Measurements from ENCODE around the gene RBM22. TPM values are rescaled to one million over a fixed set of nuclear protein-coding genes. Genes with fewer than 3 reads are reported as not detected.

Gene RBM22
- total and polyA plus RNA-seq, 10 of the 15 experiments (the other 5 are each of a cell fraction or from before 2014, with no cell fraction given): 26.3 to 66.4 (median 43.0) TPM

GRCh38 chr5:150641006-150641570 lies 59.8 kb downstream of the RBM22 start:
- ChIA-PET RAD21 (ENCODE audit: unreplicated experiment) (no interaction called here), CTCF (no interaction called here), SMC1A (ENCODE audit: uncharacterized antibody, unreplicated experiment) (no interaction called here), POLR2A (interaction anchor here (1.1 kb wide), 1 partner anchor 15 kb away, joined by 3 read pairs; no protein-coding TSS in a partner anchor)
- no peak for DNase-seq (ENCODE audit: low read depth, low spot score)
- in situ Hi-C loops (cut with MboI) (no loop called here), intact Hi-C loops (cut with micrococcal nuclease; ENCODE audit: unreplicated experiment) (no loop called here)
- Histone ChIP-seq H3K4me1 (ENCODE audit: control insufficient read depth, insufficient read depth, low read length) (no peaks in the 10 kb centered on the region), H3K36me3 (ENCODE audit: control insufficient read depth in 2 of 2, insufficient read depth in 2 of 2, low read length in 1 of 2) (no peaks in the 10 kb centered on the region; a peak in 1 of 4 replicates), H3K27ac (ENCODE audit: control insufficient read depth, insufficient read depth) (no peak overlapping the region), H3K4me3 (no peak overlapping the region), H2AFZ (ENCODE audit: control insufficient read depth, low read depth, low read length) (no peak overlapping the region), H3K27me3 (replicated peaks in 1 of 2; ENCODE audit: control insufficient read depth in 2 of 2, insufficient read depth in 2 of 2, low read length in 1 of 2) (no peaks in the 10 kb centered on the region), H3K9ac (ENCODE audit: control insufficient read depth, insufficient read depth, low read length) (no peak overlapping the region), H3K9me3 (replicated peaks; ENCODE audit: control insufficient read depth, insufficient read depth, low read length) (no peaks in the 10 kb centered on the region), H3K4me2 (ENCODE audit: control insufficient read depth, insufficient read depth) (no peak overlapping the region), H4K20me1 (ENCODE audit: control insufficient read depth, insufficient read depth) (no peaks in the 10 kb centered on the region), H3K79me2 (ENCODE audit: control insufficient read depth, insufficient read depth, low read length) (no peaks in the 10 kb centered on the region)
- no peak for TF ChIP-seq SREBF2 (IDR thresholded peaks at IDR 0.05; ENCODE audit: low read length)
- TF ChIP-seq IKZF2 (IDR thresholded peaks at IDR 0.05): no peak
- no TSS peak for BruUV-seq (replicated peaks)
- no peak for ATAC-seq
- 65% methylated on average over 6 of the region's 9 CpGs for WGBS (ENCODE audit: insufficient coverage, insufficient replicate concordance, low lambda C conversion rate, missing lambda C conversion rate)
- FAIRE-seq: no peak

Other genes with a start within 250 kb of the RBM22 start
- 15.4 and 16.7 TPM in 2 replicates for gene NDST1, start 192.9 kb downstream of the RBM22 start, total RNA-seq (2014; rRNA removed)
- gene NDST1, start 192.9 kb downstream of the RBM22 start, total RNA-seq (2014; rRNA removed; fragmentation: Illumina TruSeq; extraction: Trizol): 8.4 and 10.1 TPM in 2 replicates
- gene NDST1, start 192.9 kb downstream of the RBM22 start, total RNA-seq (2021): 47.9 and 53.5 TPM in 2 replicates
- gene NDST1, start 192.9 kb downstream of the RBM22 start, polyA plus RNA-seq (2011; rRNA removed): 8.1 and 15.0 TPM in 2 replicates
- 12.3 and 17.3 TPM in 2 replicates for gene NDST1, start 192.9 kb downstream of the RBM22 start, polyA plus RNA-seq (2014; fragmentation: Illumina TruSeq; extraction: Trizol)
- gene NDST1, start 192.9 kb downstream of the RBM22 start, polyA plus RNA-seq (2014; fragmentation: Nextera tagmentation; extraction: Ambion mirVana): under 1 TPM; 0.20 to 0.31 TPM
- gene NDST1, start 192.9 kb downstream of the RBM22 start, polyA plus RNA-seq (2014; rRNA removed): 17.6 and 32.3 TPM in 2 replicates
- 10 to 100 TPM in 1 of 2 experiments, 1 to 10 TPM in 1; 5.3 to 10.9 TPM for gene NDST1, start 192.9 kb downstream of the RBM22 start, polyA plus RNA-seq (2016; fragmentation: Nextera tagmentation; extraction: Ambion mirVana)
- 3.3 and 3.4 TPM in 2 replicates for gene SYNPO, start 60.4 kb downstream of the RBM22 start, total RNA-seq (2014; rRNA removed)
- gene SYNPO, start 60.4 kb downstream of the RBM22 start, total RNA-seq (2014; rRNA removed; fragmentation: Illumina TruSeq; extraction: Trizol): 4.4 and 4.5 TPM in 2 replicates
- 21.0 and 21.8 TPM in 2 replicates for gene SYNPO, start 60.4 kb downstream of the RBM22 start, total RNA-seq (2021)
- 11.0 and 18.3 TPM in 2 replicates for gene SYNPO, start 60.4 kb downstream of the RBM22 start, polyA plus RNA-seq (2011; rRNA removed)
- 8.7 and 9.4 TPM in 2 replicates for gene SYNPO, start 60.4 kb downstream of the RBM22 start, polyA plus RNA-seq (2014; fragmentation: Illumina TruSeq; extraction: Trizol)
- gene SYNPO, start 60.4 kb downstream of the RBM22 start, polyA plus RNA-seq (2014; fragmentation: Nextera tagmentation; extraction: Ambion mirVana): 1 to 10 TPM; 1.9 to 2.3 TPM
- gene SYNPO, start 60.4 kb downstream of the RBM22 start, polyA plus RNA-seq (2014; rRNA removed): 10.1 and 10.7 TPM in 2 replicates
- 1 to 10 TPM in 1 of 2 experiments, under 1 TPM in 1; 0.77 to 2.0 TPM for gene SYNPO, start 60.4 kb downstream of the RBM22 start, polyA plus RNA-seq (2016; fragmentation: Nextera tagmentation; extraction: Ambion mirVana)
- 1.1 TPM in 1 of 2 replicates, not detected in the other for gene MYOZ3, start 39.8 kb downstream of the RBM22 start, total RNA-seq (2014; rRNA removed)
- 0.04 TPM in 1 of 2 replicates, not detected in the other for gene MYOZ3, start 39.8 kb downstream of the RBM22 start, total RNA-seq (2014; rRNA removed; fragmentation: Illumina TruSeq; extraction: Trizol)
- 0.18 TPM in 1 of 2 replicates, not detected in the other for gene MYOZ3, start 39.8 kb downstream of the RBM22 start, total RNA-seq (2021)
- not detected in 2 replicates for gene MYOZ3, start 39.8 kb downstream of the RBM22 start, polyA plus RNA-seq (2011; rRNA removed)
- 0.09 and 0.10 TPM in 2 replicates for gene MYOZ3, start 39.8 kb downstream of the RBM22 start, polyA plus RNA-seq (2014; fragmentation: Illumina TruSeq; extraction: Trizol)
- not detected for gene MYOZ3, start 39.8 kb downstream of the RBM22 start, polyA plus RNA-seq (2014; fragmentation: Nextera tagmentation; extraction: Ambion mirVana)
- 0.08 and 0.62 TPM in 2 replicates for gene MYOZ3, start 39.8 kb downstream of the RBM22 start, polyA plus RNA-seq (2014; rRNA removed)
- under 1 TPM in 1 of 2 experiments, not detected in 1; 0.11 TPM for gene MYOZ3, start 39.8 kb downstream of the RBM22 start, polyA plus RNA-seq (2016; fragmentation: Nextera tagmentation; extraction: Ambion mirVana)
- 17.9 and 24.1 TPM in 2 replicates for gene DCTN4, start 58.0 kb upstream of the RBM22 start, total RNA-seq (2014; rRNA removed)
- gene DCTN4, start 58.0 kb upstream of the RBM22 start, total RNA-seq (2014; rRNA removed; fragmentation: Illumina TruSeq; extraction: Trizol): 20.9 and 21.3 TPM in 2 replicates
- gene DCTN4, start 58.0 kb upstream of the RBM22 start, total RNA-seq (2021): 26.6 and 27.8 TPM in 2 replicates
- gene DCTN4, start 58.0 kb upstream of the RBM22 start, polyA plus RNA-seq (2011; rRNA removed): 26.2 and 30.7 TPM in 2 replicates
- 25.1 and 29.5 TPM in 2 replicates for gene DCTN4, start 58.0 kb upstream of the RBM22 start, polyA plus RNA-seq (2014; fragmentation: Illumina TruSeq; extraction: Trizol)
- 1 to 10 TPM; 7.6 to 8.5 TPM for gene DCTN4, start 58.0 kb upstream of the RBM22 start, polyA plus RNA-seq (2014; fragmentation: Nextera tagmentation; extraction: Ambion mirVana)
- gene DCTN4, start 58.0 kb upstream of the RBM22 start, polyA plus RNA-seq (2014; rRNA removed): 14.0 and 17.5 TPM in 2 replicates
- 10 to 100 TPM; 16.6 to 18.1 TPM for gene DCTN4, start 58.0 kb upstream of the RBM22 start, polyA plus RNA-seq (2016; fragmentation: Nextera tagmentation; extraction: Ambion mirVana)
- 9.9 and 11.8 TPM in 2 replicates for gene SMIM3, start 77.7 kb upstream of the RBM22 start, total RNA-seq (2014; rRNA removed)
- gene SMIM3, start 77.7 kb upstream of the RBM22 start, total RNA-seq (2014; rRNA removed; fragmentation: Illumina TruSeq; extraction: Trizol): 7.3 and 7.7 TPM in 2 replicates
- gene SMIM3, start 77.7 kb upstream of the RBM22 start, total RNA-seq (2021): 6.9 and 8.4 TPM in 2 replicates
- 1.0 TPM in 2 replicates for gene SMIM3, start 77.7 kb upstream of the RBM22 start, polyA plus RNA-seq (2011; rRNA removed)
- 6.9 and 10.7 TPM in 2 replicates for gene SMIM3, start 77.7 kb upstream of the RBM22 start, polyA plus RNA-seq (2014; fragmentation: Illumina TruSeq; extraction: Trizol)
- gene SMIM3, start 77.7 kb upstream of the RBM22 start, polyA plus RNA-seq (2014; fragmentation: Nextera tagmentation; extraction: Ambion mirVana): 1 to 10 TPM; 1.4 to 5.2 TPM
- gene SMIM3, start 77.7 kb upstream of the RBM22 start, polyA plus RNA-seq (2014; rRNA removed): 7.7 and 8.7 TPM in 2 replicates
- 10 to 100 TPM; 11.1 to 14.3 TPM for gene SMIM3, start 77.7 kb upstream of the RBM22 start, polyA plus RNA-seq (2016; fragmentation: Nextera tagmentation; extraction: Ambion mirVana)
- 0.28 and 0.60 TPM in 2 replicates for gene IRGM, start 145.5 kb upstream of the RBM22 start, total RNA-seq (2014; rRNA removed)
- 0.31 and 0.32 TPM in 2 replicates for gene IRGM, start 145.5 kb upstream of the RBM22 start, total RNA-seq (2014; rRNA removed; fragmentation: Illumina TruSeq; extraction: Trizol)
- gene IRGM, start 145.5 kb upstream of the RBM22 start, total RNA-seq (2021): 0.38 TPM in 1 of 2 replicates, not detected in the other
- 0.22 and 0.23 TPM in 2 replicates for gene IRGM, start 145.5 kb upstream of the RBM22 start, polyA plus RNA-seq (2011; rRNA removed)
- 0.14 and 0.25 TPM in 2 replicates for gene IRGM, start 145.5 kb upstream of the RBM22 start, polyA plus RNA-seq (2014; fragmentation: Illumina TruSeq; extraction: Trizol)
- gene IRGM, start 145.5 kb upstream of the RBM22 start, polyA plus RNA-seq (2014; fragmentation: Nextera tagmentation; extraction: Ambion mirVana): under 1 TPM; 0.11 to 0.24 TPM
- gene IRGM, start 145.5 kb upstream of the RBM22 start, polyA plus RNA-seq (2014; rRNA removed): 0.15 TPM in 1 of 2 replicates, not detected in the other
- under 1 TPM in 1 of 2 experiments, not detected in 1; 0.30 TPM for gene IRGM, start 145.5 kb upstream of the RBM22 start, polyA plus RNA-seq (2016; fragmentation: Nextera tagmentation; extraction: Ambion mirVana)
- gene ZNF300, start 203.9 kb upstream of the RBM22 start, total RNA-seq (2014; rRNA removed): 0.06 and 0.22 TPM in 2 replicates
- gene ZNF300, start 203.9 kb upstream of the RBM22 start, total RNA-seq (2014; rRNA removed; fragmentation: Illumina TruSeq; extraction: Trizol): 0.22 and 0.23 TPM in 2 replicates
- gene ZNF300, start 203.9 kb upstream of the RBM22 start, total RNA-seq (2021): 0.08 and 0.13 TPM in 2 replicates
- gene ZNF300, start 203.9 kb upstream of the RBM22 start, polyA plus RNA-seq (2011; rRNA removed): 1.5 and 1.8 TPM in 2 replicates
- gene ZNF300, start 203.9 kb upstream of the RBM22 start, polyA plus RNA-seq (2014; fragmentation: Illumina TruSeq; extraction: Trizol): 0.16 and 0.49 TPM in 2 replicates
- gene ZNF300, start 203.9 kb upstream of the RBM22 start, polyA plus RNA-seq (2014; fragmentation: Nextera tagmentation; extraction: Ambion mirVana): under 1 TPM; 0.03 to 0.09 TPM
- gene ZNF300, start 203.9 kb upstream of the RBM22 start, polyA plus RNA-seq (2014; rRNA removed): 0.09 and 0.19 TPM in 2 replicates
- gene ZNF300, start 203.9 kb upstream of the RBM22 start, polyA plus RNA-seq (2016; fragmentation: Nextera tagmentation; extraction: Ambion mirVana): under 1 TPM in 1 of 2 experiments, not detected in 1; 0.17 TPM